Keratinocyte (primary cell): ENCODE results near the gene BHLHA9.

Experiments
- EZH2 ChIP-seq: IDR thresholded peaks from one replicate; pipeline ENCODE4 v1.6.1; 2012; ENCODE audit warnings: inconsistent platforms, mild to moderate bottlenecking, low read length, moderate library complexity
- TF ChIP-seq, protein P1 (sequence below), 3 experiments: IDR thresholded peaks in 1 of 3; conservative IDR thresholded peaks in 1 of 3; optimal IDR thresholded peaks in 1 of 3; 2 replicates in 2 of 3; 3 replicates in 1 of 3; pipeline versions ENCODE3 to v1.5.1; 2011; ENCODE audit warnings: low read length in 3 of 3, mild to moderate bottlenecking in 3 of 3, moderate library complexity in 2 of 3, control low read depth in 1 of 3, inconsistent platforms in 1 of 3; ENCODE audit not compliant: insufficient read depth in 2 of 3; ENCODE audit errors: extremely low read depth in 1 of 3

DNA sequence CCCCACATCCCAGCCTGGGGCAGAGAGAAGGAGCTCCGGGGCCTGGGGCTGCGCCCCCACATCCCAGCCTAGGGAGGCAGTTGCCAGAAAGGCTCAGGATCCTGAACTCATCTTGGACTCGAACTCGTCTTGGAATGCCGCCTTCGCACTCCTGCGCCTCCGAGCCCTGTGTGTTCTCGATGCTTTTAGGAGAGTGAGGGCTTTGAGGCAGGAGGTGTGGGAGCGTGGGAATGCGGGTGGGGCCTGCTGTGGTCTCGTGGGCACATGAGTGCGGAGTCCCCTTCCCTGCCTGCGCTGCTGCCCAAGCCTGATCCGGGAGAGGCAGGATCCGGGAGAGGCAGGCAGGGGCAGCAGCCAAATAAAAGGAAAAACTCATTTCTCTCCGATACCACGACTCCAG, 1.2 kb downstream of the BHLHA9 start:
- TF ChIP-seq, protein P1, sequence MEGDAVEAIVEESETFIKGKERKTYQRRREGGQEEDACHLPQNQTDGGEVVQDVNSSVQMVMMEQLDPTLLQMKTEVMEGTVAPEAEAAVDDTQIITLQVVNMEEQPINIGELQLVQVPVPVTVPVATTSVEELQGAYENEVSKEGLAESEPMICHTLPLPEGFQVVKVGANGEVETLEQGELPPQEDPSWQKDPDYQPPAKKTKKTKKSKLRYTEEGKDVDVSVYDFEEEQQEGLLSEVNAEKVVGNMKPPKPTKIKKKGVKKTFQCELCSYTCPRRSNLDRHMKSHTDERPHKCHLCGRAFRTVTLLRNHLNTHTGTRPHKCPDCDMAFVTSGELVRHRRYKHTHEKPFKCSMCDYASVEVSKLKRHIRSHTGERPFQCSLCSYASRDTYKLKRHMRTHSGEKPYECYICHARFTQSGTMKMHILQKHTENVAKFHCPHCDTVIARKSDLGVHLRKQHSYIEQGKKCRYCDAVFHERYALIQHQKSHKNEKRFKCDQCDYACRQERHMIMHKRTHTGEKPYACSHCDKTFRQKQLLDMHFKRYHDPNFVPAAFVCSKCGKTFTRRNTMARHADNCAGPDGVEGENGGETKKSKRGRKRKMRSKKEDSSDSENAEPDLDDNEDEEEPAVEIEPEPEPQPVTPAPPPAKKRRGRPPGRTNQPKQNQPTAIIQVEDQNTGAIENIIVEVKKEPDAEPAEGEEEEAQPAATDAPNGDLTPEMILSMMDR (optimal IDR thresholded peaks at IDR 0.05 in 1 of 3, IDR thresholded peaks at IDR 0.05 in 1 of 3, conservative IDR thresholded peaks at IDR 0.05 in 1 of 3; ENCODE audit: extremely low read depth in 1 of 3, insufficient read depth in 2 of 3, low read length in 3 of 3), result no peak
- peak; percentile 54 for TF ChIP-seq EZH2
